Right renal cortex interstitium (tissue), 3 donors: ENCODE results near the gene MEF2C. TPM values are rescaled to one million over a fixed set of nuclear protein-coding genes. Genes with fewer than 3 reads are reported as not detected.
"Not testable (repeated sequence)": the region's sequence is repeated elsewhere in the genome, so short reads cannot be mapped to it uniquely, and the experiment has no call there.

ENCODE experiments used
- DNase-seq, 3 donors: peaks; one replicate each; pipeline ENCODE4 v3.0.0-alpha.2; 2013; ENCODE audit warnings: low read depth in 3 of 3, low spot score in 2 of 3
- polyA plus RNA-seq, 3 donors: library from polyadenylated mRNA; unstranded; fragments of 120-200 nt; gene quantifications; one replicate each; pipeline ENCODE4 v1.2.1, GENCODE V29; 2013; ENCODE audit not compliant: insufficient read length in 3 of 3

Gene MEF2C
- polyA plus RNA-seq, result 10 to 100 TPM; 46.0 to 53.9 (median 46.4) TPM

DNA sequence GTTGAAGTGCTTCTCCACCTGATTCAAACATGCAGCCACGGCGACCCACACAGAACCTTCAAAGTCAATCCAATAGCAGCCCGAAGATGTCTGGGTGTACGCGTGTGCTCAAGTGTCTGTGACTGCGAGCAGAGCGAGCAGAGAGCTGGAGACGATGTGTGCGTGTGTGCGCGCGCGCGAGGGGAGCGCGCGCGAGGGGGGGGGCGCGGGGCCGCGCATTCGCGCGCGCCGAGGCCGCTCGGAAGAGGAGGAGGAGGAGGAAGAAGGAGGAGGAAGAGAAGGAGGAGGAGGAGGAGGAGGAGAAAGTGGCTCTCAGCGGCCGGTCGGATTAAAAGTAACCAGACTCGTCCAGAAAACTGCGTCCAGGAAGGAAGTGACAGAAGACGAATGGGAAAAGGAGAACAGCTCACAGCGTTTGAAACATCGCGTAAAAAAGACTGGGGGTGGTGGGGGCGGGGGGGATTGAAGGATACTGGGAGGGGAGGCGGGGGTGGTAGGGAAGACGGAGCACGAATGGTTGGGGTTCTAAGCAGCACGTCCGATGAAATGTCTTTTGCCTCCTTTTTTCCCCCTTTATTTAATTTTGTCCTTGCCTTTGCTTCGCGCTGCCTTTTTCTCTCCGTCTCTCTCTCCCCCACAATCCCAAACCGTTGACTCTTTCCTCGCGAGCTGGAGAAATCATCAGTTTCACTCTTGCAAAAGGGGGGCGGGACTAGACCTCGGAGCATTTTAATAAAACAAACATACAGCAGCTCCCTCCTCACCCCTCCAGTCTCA is at the start of gene MEF2C:
MEF2C (minus strand) TSS at position 126 of the 777 bp plus-strand sequence. CDS start 59,396 bp downstream, outside the sequence.
- DNase-seq, result peak; percentile 61 to 69 (median 63)

DNA sequence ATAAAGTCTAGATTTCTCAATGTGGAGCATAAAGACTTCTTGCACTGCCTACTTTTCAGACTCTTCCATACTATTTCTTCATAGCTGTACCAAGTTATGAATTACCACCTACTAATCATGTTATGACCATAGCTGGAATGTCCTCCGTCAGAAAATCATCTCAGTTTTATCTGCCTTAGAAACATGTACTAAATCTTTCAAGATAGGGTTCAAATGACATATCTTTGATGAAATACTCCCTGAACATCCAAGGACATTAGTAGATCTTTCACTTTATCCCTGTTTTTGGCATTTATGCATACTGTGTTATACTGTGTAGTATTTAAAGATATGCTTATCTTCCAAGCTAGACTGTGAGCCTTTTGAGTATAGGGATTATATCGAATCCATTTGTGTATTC is 49.6 kb upstream of the MEF2C start:
- DNase-seq, result no peak

DNA sequence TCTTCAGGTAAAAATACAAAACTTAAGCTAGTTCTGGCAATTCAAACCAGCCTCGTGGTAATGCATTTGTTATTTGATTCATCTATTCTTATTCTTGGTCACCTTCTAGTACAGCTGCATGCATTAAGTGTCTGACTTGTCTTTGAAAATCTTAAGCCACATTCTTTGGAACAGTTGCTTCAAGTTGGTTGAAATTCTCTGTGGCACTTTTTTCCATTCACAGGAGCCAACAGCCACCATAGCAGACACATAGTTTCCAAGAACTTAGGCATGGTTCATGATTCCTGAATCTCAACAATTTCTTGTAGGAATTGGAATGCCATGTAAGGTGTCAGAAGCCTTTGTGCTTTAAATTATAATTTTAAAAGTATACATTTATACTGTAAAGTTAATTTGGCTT is 47.4 kb upstream of the MEF2C start:
- DNase-seq, result no peak

GRCh38 chr5:88929385-88929784 is 46.4 kb upstream of the MEF2C start:
- no peak for DNase-seq

- DNase-seq, result no peak
Observed at GRCh38 chr5:88926774-88927173, 43.8 kb upstream of the MEF2C start.

- DNase-seq, result no peak
Observed at GRCh38 chr5:88925692-88926490, 42.9 kb upstream of the MEF2C start.

DNA sequence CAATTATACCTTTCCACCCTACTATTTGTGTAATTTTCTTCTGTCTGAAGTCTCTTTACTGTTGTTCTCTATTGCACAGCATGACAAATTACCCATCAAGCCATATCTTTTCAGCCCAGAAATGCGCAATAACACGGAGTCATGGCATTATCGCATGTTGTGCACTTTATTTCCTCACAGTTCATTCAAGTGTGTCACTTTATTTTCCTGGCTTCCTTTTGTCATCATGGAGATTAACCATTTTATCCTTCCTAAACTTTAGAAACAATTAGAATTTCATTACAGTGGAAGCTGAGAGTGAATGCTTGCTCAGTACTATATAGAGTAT is 41.3 kb upstream of the MEF2C start:
- DNase-seq, result no peak

- DNase-seq, result no peak
Observed at GRCh38 chr5:88923623-88924329, 40.8 kb upstream of the MEF2C start.

- not testable (repeated sequence) for DNase-seq
Observed at GRCh38 chr5:88912743-88913142, 29.8 kb upstream of the MEF2C start.

GRCh38 chr5:88911059-88911572 is 28.1 kb upstream of the MEF2C start:
- not testable (repeated sequence) for DNase-seq

DNA sequence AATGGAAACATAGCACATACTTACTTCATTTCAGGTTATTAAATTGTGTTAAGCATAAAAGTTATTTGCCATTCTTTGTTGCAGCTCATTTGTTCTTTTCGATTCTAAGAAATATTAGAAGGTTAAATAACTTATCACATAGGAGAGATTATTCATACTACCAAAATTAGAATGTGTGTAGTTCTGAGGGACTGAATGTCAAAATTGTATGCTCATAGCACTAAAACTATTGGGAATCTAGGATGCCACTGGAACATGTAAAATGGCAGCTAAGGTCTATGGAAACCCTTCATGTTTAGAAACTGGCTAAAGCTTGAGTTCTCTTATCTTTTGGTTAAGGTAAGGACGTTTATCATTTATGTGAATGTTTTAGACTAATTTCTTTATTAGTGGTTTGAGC is 21.5 kb upstream of the MEF2C start:
- DNase-seq, result not testable (repeated sequence)

DNA sequence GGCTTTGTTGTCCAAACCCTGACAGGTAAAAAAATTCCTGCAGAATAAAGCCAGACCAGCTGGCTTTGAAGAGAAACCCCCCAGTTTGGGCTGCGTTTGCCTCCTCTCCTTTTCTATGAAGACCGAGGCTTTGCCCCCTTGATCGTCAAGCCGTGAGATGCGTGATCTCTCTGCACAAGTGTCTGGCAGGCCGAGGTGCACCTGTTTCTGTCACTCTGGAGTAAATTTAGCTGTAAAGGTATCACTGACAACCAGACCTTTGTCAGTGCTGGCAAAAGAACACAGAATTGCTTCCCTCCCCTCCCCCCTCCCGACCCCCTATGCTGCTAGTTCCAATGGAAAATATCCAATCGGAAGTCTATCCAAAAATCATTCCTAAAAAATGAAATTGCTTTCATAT is 21.0 kb upstream of the MEF2C start:
- not testable (repeated sequence) for DNase-seq

DNA sequence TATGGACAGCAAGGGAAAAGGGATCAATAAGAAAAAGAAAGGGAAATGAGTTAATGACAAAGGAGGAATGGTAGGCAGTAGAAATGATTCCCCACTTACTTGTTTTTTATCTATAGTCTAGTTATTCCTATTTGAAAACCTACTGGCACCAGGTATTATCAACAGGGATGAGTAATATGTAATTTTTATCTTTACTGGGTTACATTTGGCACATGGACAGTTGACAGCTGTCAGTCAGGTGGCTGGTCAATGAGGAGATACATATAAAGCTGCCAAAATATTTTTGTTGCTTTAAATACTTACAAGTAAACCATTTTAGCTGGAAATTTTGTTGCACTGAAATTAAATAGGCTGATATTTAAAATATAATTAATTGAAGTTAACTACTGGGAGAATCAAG is 18.1 kb upstream of the MEF2C start:
- DNase-seq, result not testable (repeated sequence)

DNA sequence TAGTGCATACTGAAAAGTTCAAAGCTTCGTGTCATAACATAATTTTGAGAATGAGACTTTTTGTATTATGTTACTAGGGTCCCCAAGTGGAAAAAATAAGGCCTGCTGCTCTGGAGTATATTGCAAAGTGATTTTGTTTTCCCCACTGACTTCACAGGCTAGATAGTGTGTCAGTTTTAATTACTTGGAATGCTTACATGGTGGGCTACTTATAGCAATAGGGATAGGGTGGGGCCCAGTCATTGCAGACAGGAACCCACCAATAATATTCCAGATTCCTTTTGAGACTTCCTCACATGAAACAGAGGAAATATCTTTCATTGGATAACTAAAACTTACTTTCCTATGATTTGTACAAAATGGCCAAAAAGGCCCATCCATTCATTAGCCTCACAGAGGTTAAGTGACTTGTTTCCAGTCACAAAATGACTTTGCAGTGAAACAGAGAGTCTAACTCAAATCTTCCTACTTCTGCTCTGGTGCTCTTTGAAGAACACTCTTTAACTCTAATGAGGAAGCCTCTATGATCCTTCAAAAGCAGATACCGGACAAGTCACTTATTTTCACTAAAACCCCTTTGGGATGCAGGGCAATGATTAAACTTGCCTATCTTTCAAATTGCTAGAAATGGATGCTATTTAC is 16.2 kb upstream of the MEF2C start:
- no peak for DNase-seq

DNA sequence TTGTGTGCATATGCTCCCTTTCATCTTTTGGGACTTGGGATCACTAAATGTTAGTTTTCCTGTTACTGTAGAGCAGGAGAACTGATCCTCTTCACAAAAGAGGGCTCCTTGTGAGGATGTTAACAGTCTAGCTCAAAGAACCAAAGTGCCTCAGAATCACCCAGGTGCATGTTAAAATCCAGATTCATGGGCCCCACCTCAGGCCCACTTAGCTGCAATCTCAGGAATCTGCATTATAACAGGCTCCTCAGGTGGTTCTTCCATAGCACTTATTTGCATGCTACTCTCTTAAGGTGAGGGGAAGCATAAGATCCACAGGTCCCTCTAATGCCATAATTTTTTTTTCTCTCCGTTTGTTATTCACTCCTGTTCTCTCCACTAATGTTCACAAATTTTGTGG is 14.8 kb upstream of the MEF2C start:
- no peak for DNase-seq

GRCh38 chr5:88895681-88896501 is 12.9 kb upstream of the MEF2C start:
- no peak for DNase-seq

GRCh38 chr5:88892669-88893068 is 9.7 kb upstream of the MEF2C start:
- no peak for DNase-seq

- no peak for DNase-seq
Observed at GRCh38 chr5:88890070-88890781, 7.2 kb upstream of the MEF2C start.
